ENCODE results near the gene MED15. TPM values are rescaled to one million over a fixed set of nuclear protein-coding genes. Genes with fewer than 3 reads are reported as not detected.

The MED15 gene
- 27.6 and 98.6 TPM in 2 replicates for total RNA-seq

GRCh38 chr22:20507253-20508066 is at the start of gene MED15:
TSS of gene MED15 (plus strand) at chr22:20507610. CDS start at chr22:20507679, 69 bp downstream.

DNA sequence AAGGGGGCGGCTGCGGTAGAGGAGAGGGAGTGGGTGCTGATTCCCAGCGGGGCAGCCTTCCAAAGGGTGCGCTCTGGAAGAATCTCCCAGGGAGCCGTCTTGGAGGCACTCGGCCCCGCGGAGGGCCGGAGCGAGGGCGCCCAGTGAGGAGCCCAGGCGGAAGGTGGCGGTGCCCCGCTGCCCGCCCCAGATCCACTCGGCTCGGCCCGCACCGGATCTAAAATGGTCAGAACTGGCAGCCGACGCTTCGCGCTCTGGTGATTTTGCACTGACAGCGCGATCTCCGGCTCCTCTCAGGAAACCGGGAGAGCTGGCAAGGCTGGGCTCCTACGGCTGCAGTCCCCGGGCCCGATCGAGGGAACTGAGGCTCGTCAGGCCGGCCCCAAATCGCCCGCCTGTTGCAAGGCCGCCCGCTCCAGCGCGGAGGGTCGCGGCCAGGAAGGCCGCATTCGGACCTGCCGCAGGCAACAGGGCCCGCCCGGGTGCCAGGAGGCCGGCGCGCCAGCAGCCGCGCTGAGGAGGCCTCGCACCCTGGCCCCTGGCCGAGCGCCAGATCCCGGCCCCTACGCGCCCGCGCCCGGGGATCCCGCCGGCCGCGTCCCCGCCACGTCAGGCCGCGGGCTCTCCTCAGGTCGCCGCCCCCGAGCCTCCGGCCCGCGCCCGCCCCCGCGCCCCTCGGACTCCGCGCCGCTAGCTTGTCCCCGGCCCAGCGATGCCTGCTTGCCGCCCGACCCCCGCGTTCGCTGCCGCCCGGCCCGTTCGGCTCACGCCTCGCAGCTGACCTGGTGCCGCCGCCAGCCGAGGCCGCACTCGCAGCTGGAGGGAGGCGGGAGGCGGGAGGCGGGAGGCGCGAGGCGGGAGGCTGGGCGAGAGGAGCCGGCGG is 12.2 kb upstream of the MED15 start, which contains the start of gene KLHL22:
Gene KLHL22, minus strand, starts transcription at position 818 of the 883 bp plus-strand sequence. CDS start 6,584 bp downstream, outside the sequence.

Small RNA genes lying within 50 kb of the gene (small RNA-seq; reads per million reads assigned to genes)
- gene IGLL4P (ENCODE audit: low replicate concordance) (not detected), gene RF00019 (ENCODE audit: low replicate concordance) (not detected), gene RN7SL812P (ENCODE audit: low replicate concordance) (not detected), gene RNY1P9 (ENCODE audit: low replicate concordance) (0.16 reads per million)

Other genes with a start within 250 kb of the MED15 start
- gene RTN4R, start 239.3 kb upstream of the MED15 start, total RNA-seq, result 0.29 and 1.3 TPM in 2 replicates
- 49.1 and 56.0 TPM in 2 replicates for gene DGCR6L, start 187.6 kb upstream of the MED15 start, total RNA-seq
- gene ZNF74, start 113.5 kb upstream of the MED15 start, total RNA-seq, result 9.6 and 12.0 TPM in 2 replicates
- 23.8 and 46.0 TPM in 2 replicates for gene SCARF2, start 69.8 kb upstream of the MED15 start, total RNA-seq
- gene KLHL22, start 11.8 kb upstream of the MED15 start, total RNA-seq, result 21.2 and 33.5 TPM in 2 replicates